GM18867 (cell line): ENCODE measurements around the gene TLL2.

Experiments used
- ATAC-seq: cut with Tn5 transposase; IDR thresholded peaks from one replicate; pipeline ENCODE4 v1.9.1; 2021; ENCODE audit warnings: mild to moderate bottlenecking, moderate library complexity; ENCODE audit not compliant: unreplicated experiment

The TLL2 gene

GRCh38 chr10:96367470-96367869, 146.3 kb downstream of the TLL2 start:
- no peak for ATAC-seq

DNA sequence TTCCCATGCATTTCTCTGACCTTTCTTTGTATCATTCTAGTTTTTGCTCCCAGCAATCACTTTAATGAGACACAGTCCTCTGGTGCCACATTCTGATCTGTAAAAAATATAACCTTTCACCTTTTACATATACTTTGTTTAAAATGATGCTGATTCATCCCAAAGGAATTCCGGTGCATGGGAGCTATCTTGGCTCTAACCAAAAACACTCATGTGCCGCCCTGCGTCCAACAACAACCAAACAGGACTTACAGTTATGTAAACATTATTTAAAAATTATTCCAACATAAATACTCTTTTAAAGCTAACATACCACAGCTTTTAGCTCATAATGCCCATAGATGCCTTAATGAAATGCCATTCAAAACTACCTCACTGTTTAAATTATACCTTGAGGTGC, 147.2 kb downstream of the TLL2 start:
- no peak for ATAC-seq

GRCh38 chr10:96365571-96365970, 148.2 kb downstream of the TLL2 start:
- no peak for ATAC-seq

DNA sequence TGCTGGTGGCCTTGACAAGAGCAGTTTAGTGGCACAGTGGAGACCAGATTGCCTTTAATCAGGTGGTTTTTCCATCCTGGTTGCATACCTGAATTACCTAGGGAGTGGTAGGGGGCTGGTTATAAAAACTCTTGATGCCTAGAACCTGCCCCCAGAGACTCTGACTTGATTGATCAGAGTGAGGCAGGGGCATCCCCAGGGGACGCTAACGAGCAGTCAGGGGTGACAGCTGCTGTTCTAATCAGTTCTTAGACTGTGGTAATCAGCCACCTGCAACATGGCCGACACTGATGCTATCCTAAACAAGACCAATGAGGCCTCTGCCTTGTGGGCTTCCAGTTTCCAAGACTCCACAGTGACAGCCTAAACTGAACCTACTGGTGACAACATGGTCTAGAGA, 153.0 kb downstream of the TLL2 start:
- no peak for ATAC-seq

GRCh38 chr10:96360331-96360730, 153.4 kb downstream of the TLL2 start:
- ATAC-seq: no peak

GRCh38 chr10:96359616-96360015, 154.1 kb downstream of the TLL2 start:
- no peak for ATAC-seq

GRCh38 chr10:96358851-96359540, 154.7 kb downstream of the TLL2 start, which contains the start of gene OPALIN:
TSS of gene OPALIN (minus strand) at chr10:96359002. CDS start at chr10:96358896, 106 bp downstream.
- no peak for ATAC-seq

DNA sequence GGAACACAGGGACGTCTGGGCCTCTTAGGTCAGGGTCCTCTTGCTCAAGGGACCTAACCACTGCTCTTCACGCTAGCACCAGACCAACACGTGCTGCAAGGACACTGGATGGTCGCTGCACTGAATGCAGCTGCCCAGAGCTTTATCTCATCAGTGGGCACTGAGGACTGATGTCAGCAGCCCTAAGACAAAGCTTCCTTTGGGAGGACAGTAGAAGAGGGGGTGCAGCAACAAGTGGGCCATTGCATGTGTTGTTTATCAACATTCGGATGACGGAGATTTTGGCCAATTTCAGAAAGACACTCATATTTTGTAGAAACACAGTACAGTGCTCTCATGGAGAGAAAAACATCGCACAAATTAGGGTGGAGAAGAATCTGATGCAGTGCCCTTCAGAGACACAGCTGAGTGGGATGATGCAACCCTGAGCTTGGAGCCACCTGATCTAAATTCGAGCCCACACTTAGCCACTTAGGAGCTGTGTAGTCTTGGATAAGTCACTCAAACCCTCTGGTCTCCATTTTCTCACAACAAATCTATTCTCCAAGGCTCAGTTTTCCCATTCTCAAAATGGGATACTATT, 156.6 kb downstream of the TLL2 start:
- ATAC-seq: no peak

GRCh38 chr10:96352582-96352981, 161.1 kb downstream of the TLL2 start:
- no peak for ATAC-seq

DNA sequence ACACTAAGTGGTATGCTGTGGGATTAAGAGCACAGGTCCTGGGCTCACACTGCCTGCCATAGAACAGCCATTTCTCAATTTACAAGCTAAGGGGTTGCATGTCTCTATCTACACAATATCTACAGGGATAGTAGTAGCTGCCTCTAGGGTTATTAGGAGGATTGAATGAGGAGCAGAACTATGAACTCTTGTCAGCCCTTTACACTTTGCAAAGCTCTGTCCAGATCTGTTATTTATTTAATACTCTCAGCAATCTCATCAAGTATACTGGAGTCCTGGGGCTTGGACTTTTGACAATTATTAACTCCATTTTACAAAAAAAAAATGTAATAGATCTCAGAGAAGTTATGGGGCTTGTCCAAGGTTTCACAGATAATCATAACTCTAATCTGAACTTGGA, 161.7 kb downstream of the TLL2 start:
- no peak for ATAC-seq

- no peak for ATAC-seq
Observed at GRCh38 chr10:96346295-96346694, 167.4 kb downstream of the TLL2 start.

DNA sequence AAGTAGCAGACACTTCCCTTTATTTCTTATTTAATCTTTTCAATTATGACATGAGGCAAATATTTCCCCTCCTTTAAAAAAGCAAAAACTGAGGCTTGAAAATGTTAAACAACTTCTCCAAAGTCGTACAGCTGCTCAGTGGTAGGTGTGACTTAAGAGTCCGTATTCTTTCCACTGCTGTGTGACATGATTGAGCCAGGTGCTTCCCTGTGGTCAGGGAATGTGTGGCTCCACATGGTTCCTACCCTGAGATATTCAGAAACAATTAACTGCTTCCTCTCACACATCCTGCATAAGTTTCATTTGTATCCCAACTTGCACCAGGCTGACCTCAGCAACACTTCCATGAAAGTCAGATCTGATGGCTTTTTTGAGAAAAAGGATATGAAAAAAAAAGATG, 168.5 kb downstream of the TLL2 start:
- no peak for ATAC-seq

DNA sequence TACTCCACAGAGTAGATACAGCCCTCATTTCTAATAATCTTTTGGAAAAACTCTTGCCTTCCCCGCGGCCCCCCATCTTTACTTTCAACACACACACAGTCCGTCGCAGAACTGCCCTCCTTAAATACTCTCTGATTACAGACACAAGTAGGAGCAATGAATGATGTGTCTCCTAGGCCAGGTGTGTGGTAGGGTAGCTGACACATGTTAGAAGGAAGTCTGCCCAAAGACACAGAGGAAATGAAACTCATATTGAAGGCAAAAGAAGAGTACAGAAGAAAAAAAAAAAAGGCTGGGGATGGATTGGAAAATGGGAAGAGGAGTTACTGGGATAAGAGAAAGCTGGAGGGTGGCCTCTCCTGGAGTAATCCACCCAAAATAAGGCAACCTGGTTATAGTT, 169.5 kb downstream of the TLL2 start:
- ATAC-seq: no peak

DNA sequence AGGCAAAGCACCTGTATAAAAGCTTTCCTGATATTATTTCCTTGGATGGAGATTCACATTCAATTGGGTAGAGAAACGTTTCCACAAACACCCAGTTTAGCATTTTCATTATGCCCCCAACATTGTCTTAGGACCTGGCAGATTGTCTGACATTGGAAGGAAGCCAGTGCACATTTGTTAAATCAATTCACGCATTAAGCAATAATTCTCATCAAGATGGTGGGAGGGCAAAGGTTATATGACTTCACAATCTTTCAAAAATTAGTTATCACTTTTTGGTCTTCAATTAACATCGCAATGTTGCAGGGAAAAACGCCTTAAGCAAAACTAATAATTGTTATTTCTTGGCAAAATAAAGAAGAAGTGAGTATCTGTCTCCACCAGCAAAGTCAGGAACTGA, 171.3 kb downstream of the TLL2 start:
- ATAC-seq: no peak

DNA sequence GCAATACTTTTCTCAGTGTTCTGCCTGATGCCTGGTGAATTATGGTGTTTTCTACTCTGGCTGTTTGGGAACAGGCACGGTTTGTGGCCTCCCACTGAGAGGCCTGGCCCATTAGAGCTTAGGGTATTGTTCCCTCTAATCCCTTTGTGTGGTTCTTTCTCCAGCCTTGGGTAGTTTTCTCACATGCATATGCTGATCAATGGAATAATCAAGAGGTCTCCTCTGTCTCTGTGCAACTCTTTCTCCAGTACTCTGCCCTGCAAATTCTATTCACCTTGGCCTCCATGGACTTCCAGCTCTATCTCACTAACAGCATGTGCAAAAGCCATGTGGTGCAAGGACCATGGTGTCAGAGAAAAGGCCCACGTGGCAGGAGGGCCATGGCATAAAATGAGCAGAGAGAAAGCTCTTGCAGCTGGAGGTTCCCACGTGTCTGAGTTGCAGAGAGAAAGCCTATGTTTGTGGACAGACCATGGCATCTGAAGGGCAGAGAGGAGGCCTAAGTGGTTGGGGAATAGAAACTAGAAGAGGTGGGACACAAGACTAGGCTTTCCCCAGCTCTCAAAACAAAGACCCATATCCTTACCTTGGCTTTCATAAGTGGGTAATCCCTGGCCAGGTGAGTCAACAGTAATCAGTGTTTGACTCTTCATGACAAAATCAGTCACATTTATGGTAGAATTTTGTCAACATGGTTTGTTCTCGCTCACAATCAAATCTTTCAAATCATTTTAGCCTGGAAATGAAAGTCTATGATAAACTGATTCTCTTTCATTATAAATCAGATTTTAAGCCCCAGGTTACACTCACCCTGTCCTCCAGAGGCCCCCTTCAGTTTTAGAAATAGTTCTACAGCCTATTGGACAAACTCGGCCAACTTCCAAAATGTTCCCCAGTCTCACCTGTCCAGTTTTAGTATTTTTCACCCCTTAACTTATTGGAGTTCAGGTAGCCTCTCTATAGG, 172.2 kb downstream of the TLL2 start:
- ATAC-seq: no peak

- ATAC-seq: peak; percentile 65
Observed at GRCh38 chr10:96339956-96340904, 173.5 kb downstream of the TLL2 start.

DNA sequence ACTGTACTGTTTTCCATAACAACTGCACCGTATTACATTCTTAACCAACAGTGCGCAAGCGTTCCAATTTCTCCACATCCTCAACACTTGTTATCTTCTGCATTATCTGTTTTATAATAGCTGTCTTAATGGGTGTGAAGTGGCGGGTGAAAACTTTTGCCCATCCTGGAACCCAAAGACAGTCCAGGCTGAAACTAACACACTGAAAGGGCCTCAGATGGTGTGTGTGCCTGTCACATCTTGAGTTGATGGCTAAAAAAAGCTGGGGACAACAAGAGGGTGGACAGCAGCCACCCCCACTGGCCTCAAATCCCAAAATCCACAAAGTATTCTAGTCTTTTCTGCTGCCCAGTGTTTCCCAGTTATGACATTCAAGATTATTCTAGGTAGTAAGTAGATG, 174.3 kb downstream of the TLL2 start:
- ATAC-seq: no peak

DNA sequence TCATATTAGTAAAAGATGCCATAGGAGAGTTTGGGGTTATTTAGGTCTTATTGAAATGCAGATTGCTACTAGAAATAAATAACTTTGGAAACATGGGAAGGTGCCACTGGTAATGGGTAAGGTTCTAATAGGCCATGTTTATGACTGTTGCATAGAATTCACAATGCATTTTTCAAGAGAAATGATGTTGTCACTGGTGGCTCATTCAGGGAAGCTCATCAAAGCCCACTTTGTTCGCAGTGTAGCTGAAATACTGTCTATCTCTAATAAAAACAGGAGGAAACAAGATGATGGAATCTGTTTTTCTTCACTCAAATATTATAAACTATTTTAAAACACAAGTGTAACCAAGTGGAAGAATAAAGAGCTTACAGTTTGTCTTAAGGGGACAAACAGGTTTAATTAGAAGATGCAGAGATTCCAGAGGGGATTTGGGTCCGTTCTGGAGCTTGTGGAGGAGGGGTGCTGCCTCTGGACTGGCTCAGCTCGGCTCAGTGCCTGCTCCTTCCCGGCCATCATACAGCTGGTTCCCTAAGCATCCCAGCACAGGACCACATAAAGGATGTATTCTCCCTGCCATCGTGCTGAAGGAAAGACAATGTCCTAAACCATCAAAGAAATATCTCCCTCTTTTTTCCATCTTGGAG, 175.3 kb downstream of the TLL2 start:
- ATAC-seq: no peak

GRCh38 chr10:96337106-96337505, 176.6 kb downstream of the TLL2 start:
- ATAC-seq: no peak
